Mesendoderm (in vitro differentiated cells): Measurements from ENCODE around the gene TBRG1.
A peak's percentile ranks its signal among the peaks of the same experiment; 100 is the strongest.

Source experiments
- DNase-seq: peaks from one replicate; pipeline ENCODE4 v3.0.0; 2013
- H2AK5ac ChIP-seq: 2 replicates; pipeline ENCODE4 v1.6.1; 2013; ENCODE audit warnings: low read length, inconsistent platforms
- H2BK120ac ChIP-seq: 2 replicates; pipeline ENCODE4 v1.6.1; 2013; ENCODE audit warnings: low read depth, mild to moderate bottlenecking, low read length, moderate library complexity, mixed read lengths
- H2BK15ac ChIP-seq: replicated peaks from 2 replicates; pipeline ENCODE4 v1.6.1; 2013; ENCODE audit warnings: low read depth, mild to moderate bottlenecking, moderate library complexity
- H2BK5ac ChIP-seq: 2 replicates; pipeline ENCODE4 v1.6.1; 2013; ENCODE audit warnings: low read length, inconsistent platforms
- H3K18ac ChIP-seq: 2 replicates; pipeline ENCODE4 v1.6.1; 2013; ENCODE audit warnings: mild to moderate bottlenecking, low read length, mixed read lengths
- H3K23ac ChIP-seq: one replicate; pipeline ENCODE4 v1.6.1; 2013; ENCODE audit warnings: low read length
- H3K27ac ChIP-seq: 2 replicates; pipeline ENCODE4 v1.5.1; 2013; ENCODE audit warnings: low read depth, mild to moderate bottlenecking, inconsistent platforms, low read length, moderate library complexity
- H3K27me3 ChIP-seq: 2 replicates; pipeline ENCODE4 v1.6.1; 2013; ENCODE audit warnings: low read length, control low read depth, mild to moderate bottlenecking, inconsistent platforms; ENCODE audit not compliant: insufficient read depth, poor library complexity
- H3K36me3 ChIP-seq: 2 replicates; pipeline ENCODE4 v1.6.1; 2013; ENCODE audit warnings: low read length, inconsistent platforms; ENCODE audit not compliant: control insufficient read depth, insufficient read depth
- H3K4ac ChIP-seq: one replicate; pipeline ENCODE4 v1.6.1; 2013; ENCODE audit warnings: low read depth, mild to moderate bottlenecking, low read length, moderate library complexity
- H3K4me1 ChIP-seq: 2 replicates; pipeline ENCODE4 v1.6.1; 2013; ENCODE audit warnings: low read depth, low read length, inconsistent platforms; ENCODE audit not compliant: control insufficient read depth
- H3K4me2 ChIP-seq: 2 replicates; pipeline ENCODE4 v1.6.1; 2013; ENCODE audit warnings: low read length
- H3K4me3 ChIP-seq: 2 replicates; pipeline ENCODE4 v1.5.1; 2013; ENCODE audit warnings: mild to moderate bottlenecking, low read length
- H3K56ac ChIP-seq: one replicate; pipeline ENCODE4 v1.6.1; 2013; ENCODE audit warnings: low read length
- H3K79me1 ChIP-seq: 2 replicates; pipeline ENCODE4 v1.6.1; 2013; ENCODE audit warnings: low read length, inconsistent platforms
- H3K79me2 ChIP-seq: 2 replicates; pipeline ENCODE4 v1.6.1; 2013; ENCODE audit warnings: mild to moderate bottlenecking, low read length; ENCODE audit not compliant: control insufficient read depth, insufficient read depth
- H3K9ac ChIP-seq: 2 replicates; pipeline ENCODE4 v1.6.1; 2013; ENCODE audit warnings: low read length, inconsistent platforms
- H4K5ac ChIP-seq: one replicate; pipeline ENCODE4 v1.6.1; 2013; ENCODE audit warnings: low read length
- H4K8ac ChIP-seq: one replicate; pipeline ENCODE4 v1.6.1; 2013; ENCODE audit warnings: low read depth, mild to moderate bottlenecking, control low read depth, low read length, moderate library complexity
- WGBS: extraction: QIAGEN DNeasy Blood & Tissue Kit; methylation state at CpG from one replicate; pipeline ENCODE4 v1.1.7; 2013; ENCODE audit warnings: low lambda C conversion rate, missing lambda C conversion rate; ENCODE audit not compliant: insufficient coverage; ENCODE audit errors: extremely low coverage; 5-methylcytosine and 5-hydroxymethylcytosine counted together

Gene TBRG1

GRCh38 chr11:124674168-124674517, 51.5 kb downstream of the TBRG1 start:
- Histone ChIP-seq H3K56ac (peak overlapping the region; percentile 90), H2BK15ac (no peak overlapping the region), H3K4ac (no peak overlapping the region), H3K36me3 (no peaks in the 10 kb centered on the region), H2BK5ac (no peak overlapping the region), H3K27ac (no peak overlapping the region), H3K4me1 (no peaks in the 10 kb centered on the region), H4K5ac (peak overlapping the region; percentile 56), H3K27me3 (peaks cover 5% of the 10 kb centered on the region), H4K8ac (peak overlapping the region; percentile 99), H3K18ac (peak overlapping the region; percentile 73), H2BK120ac (no peak overlapping the region), H3K4me3 (peak overlapping the region; percentile 85), H3K79me2 (no peaks in the 10 kb centered on the region), H3K4me2 (peak overlapping the region; percentile 66), H3K23ac (no peak overlapping the region), H2AK5ac (no peak overlapping the region), H3K9ac (peak overlapping the region; percentile 67), H3K79me1 (no peaks in the 10 kb centered on the region)
- no CpG with 5 or more reads among the region's 18 CpGs for WGBS
- no peak for DNase-seq

- Histone ChIP-seq H2BK15ac (no peak overlapping the region), H4K8ac (peak overlapping the region; percentile 6), H3K56ac (peak overlapping the region; percentile 90), H3K4ac (no peak overlapping the region), H3K4me3 (peak overlapping the region; percentile 85), H2BK5ac (no peak overlapping the region), H3K79me1 (no peaks in the 10 kb centered on the region), H3K79me2 (no peaks in the 10 kb centered on the region), H4K5ac (no peak overlapping the region), H2AK5ac (no peak overlapping the region), H3K4me1 (no peaks in the 10 kb centered on the region), H3K23ac (no peak overlapping the region), H3K27ac (no peak overlapping the region), H2BK120ac (no peak overlapping the region), H3K27me3 (peaks cover 5% of the 10 kb centered on the region), H3K18ac (no peak overlapping the region), H3K36me3 (no peaks in the 10 kb centered on the region), H3K4me2 (peak overlapping the region; percentile 66), H3K9ac (peak overlapping the region; percentile 67)
- DNase-seq, result no peak
- no CpG with 5 or more reads among the region's 5 CpGs for WGBS
Measured at GRCh38 chr11:124674571-124674970, 51.9 kb downstream of the TBRG1 start.

GRCh38 chr11:124676386-124676785, 53.7 kb downstream of the TBRG1 start:
- H3K79me1 ChIP-seq, result no peaks in the 10 kb centered on the region
- H4K8ac ChIP-seq, result no peak overlapping the region
- H3K4me2 ChIP-seq, result no peak overlapping the region
- H3K9ac ChIP-seq, result no peak overlapping the region
- no peaks in the 10 kb centered on the region for H3K79me2 ChIP-seq
- H2BK120ac ChIP-seq, result no peak overlapping the region
- no peak overlapping the region for H2AK5ac ChIP-seq
- no peak overlapping the region for H3K4me3 ChIP-seq
- no peak overlapping the region for H4K5ac ChIP-seq
- H3K4ac ChIP-seq, result no peak overlapping the region
- WGBS, result no CpG with 5 or more reads among the region's 2 CpGs
- no peak overlapping the region for H3K23ac ChIP-seq
- no peak overlapping the region for H3K56ac ChIP-seq
- H2BK5ac ChIP-seq, result no peak overlapping the region
- H2BK15ac ChIP-seq, result no peak overlapping the region
- no peak for DNase-seq
- no peak overlapping the region for H3K18ac ChIP-seq
- no peak overlapping the region for H3K27ac ChIP-seq
- H3K36me3 ChIP-seq, result no peaks in the 10 kb centered on the region
- no peaks in the 10 kb centered on the region for H3K4me1 ChIP-seq
- peaks cover 5% of the 10 kb centered on the region for H3K27me3 ChIP-seq

GRCh38 chr11:124678416-124678815, 55.8 kb downstream of the TBRG1 start:
- H2BK15ac ChIP-seq, result no peak overlapping the region
- no peak overlapping the region for H2AK5ac ChIP-seq
- H3K36me3 ChIP-seq, result no peaks in the 10 kb centered on the region
- no peaks in the 10 kb centered on the region for H3K79me1 ChIP-seq
- no peak overlapping the region for H2BK5ac ChIP-seq
- no CpG with 5 or more reads among the region's 5 CpGs for WGBS
- no peaks in the 10 kb centered on the region for H3K4me1 ChIP-seq
- H3K18ac ChIP-seq, result no peak overlapping the region
- no peak for DNase-seq
- no peak overlapping the region for H3K27ac ChIP-seq
- no peak overlapping the region for H3K4ac ChIP-seq
- no peak overlapping the region for H2BK120ac ChIP-seq
- no peak overlapping the region for H3K9ac ChIP-seq
- no peak overlapping the region for H4K5ac ChIP-seq
- no peaks in the 10 kb centered on the region for H3K79me2 ChIP-seq
- H3K4me2 ChIP-seq, result no peak overlapping the region
- H3K27me3 ChIP-seq, result no peaks in the 10 kb centered on the region
- H3K4me3 ChIP-seq, result no peak overlapping the region
- H4K8ac ChIP-seq, result no peak overlapping the region
- no peak overlapping the region for H3K56ac ChIP-seq
- no peak overlapping the region for H3K23ac ChIP-seq

- Histone ChIP-seq H3K4ac (no peak overlapping the region), H3K4me1 (no peaks in the 10 kb centered on the region), H3K18ac (no peak overlapping the region), H3K36me3 (no peaks in the 10 kb centered on the region), H3K4me3 (no peak overlapping the region), H4K8ac (no peak overlapping the region), H4K5ac (no peak overlapping the region), H3K4me2 (no peak overlapping the region), H3K56ac (no peak overlapping the region), H3K23ac (no peak overlapping the region), H3K27ac (no peak overlapping the region), H2AK5ac (no peak overlapping the region), H2BK15ac (no peak overlapping the region), H3K79me2 (no peaks in the 10 kb centered on the region), H2BK120ac (no peak overlapping the region), H3K27me3 (no peaks in the 10 kb centered on the region), H3K79me1 (no peaks in the 10 kb centered on the region), H3K9ac (no peak overlapping the region), H2BK5ac (no peak overlapping the region)
- DNase-seq, result no peak
- WGBS, result no CpG with 5 or more reads among the region's 2 CpGs
Measured at GRCh38 chr11:124681421-124681820, 58.8 kb downstream of the TBRG1 start.

GRCh38 chr11:124682443-124682842, 59.8 kb downstream of the TBRG1 start:
- Histone ChIP-seq H2BK5ac (no peak overlapping the region), H3K23ac (no peak overlapping the region), H3K18ac (no peak overlapping the region), H3K79me1 (no peaks in the 10 kb centered on the region), H2BK120ac (no peak overlapping the region), H3K4me1 (no peaks in the 10 kb centered on the region), H3K79me2 (no peaks in the 10 kb centered on the region), H2AK5ac (no peak overlapping the region), H3K36me3 (no peaks in the 10 kb centered on the region), H4K5ac (no peak overlapping the region), H3K56ac (no peak overlapping the region), H3K4ac (no peak overlapping the region), H3K27ac (no peak overlapping the region), H3K9ac (no peak overlapping the region), H3K4me3 (no peak overlapping the region), H2BK15ac (no peak overlapping the region), H3K4me2 (no peak overlapping the region), H3K27me3 (no peaks in the 10 kb centered on the region), H4K8ac (no peak overlapping the region)
- no CpG with 5 or more reads among the region's 1 CpG for WGBS
- no peak for DNase-seq
